PFSK-1 (cell line): ENCODE measurements around the gene CNR1. TPM values are rescaled to one million over a fixed set of nuclear protein-coding genes. Genes with fewer than 3 reads are reported as not detected.

Experiments used
- FOXP2 ChIP-seq: optimal IDR thresholded peaks from 2 replicates; pipeline ENCODE3; 2011; ENCODE audit warnings: borderline replicate concordance, control low read depth, inconsistent platforms; ENCODE audit not compliant: insufficient read depth; ENCODE audit errors: extremely low read length, extremely low read depth
- POLR2AphosphoS5 ChIP-seq: IDR thresholded peaks from 2 replicates; pipeline ENCODE4 v1.6.1; 2012; ENCODE audit warnings: low read depth, mild to moderate bottlenecking, control low read depth, low read length, moderate library complexity
- REST ChIP-seq, 2 experiments: IDR thresholded peaks; 2 replicates each; pipeline versions ENCODE4 v1.6.1 to v1.8.0; 2011 to 2012; ENCODE audit warnings: low read depth in 2 of 2, low read length in 2 of 2, control low read depth in 1 of 2, inconsistent platforms in 1 of 2, mild to moderate bottlenecking in 1 of 2, moderate library complexity in 1 of 2; ENCODE audit not compliant: insufficient read depth in 1 of 2
- SIN3A ChIP-seq: IDR thresholded peaks from 2 replicates; pipeline ENCODE4 v1.6.1; 2012; ENCODE audit warnings: mild to moderate bottlenecking, low read length, moderate library complexity, borderline replicate concordance; ENCODE audit not compliant: insufficient read depth
- TAF1 ChIP-seq: IDR thresholded peaks from 2 replicates; pipeline ENCODE4 v1.6.1; 2012; ENCODE audit warnings: low read length, control low read depth, borderline replicate concordance; ENCODE audit not compliant: insufficient read depth
- polyA plus RNA-seq: library from polyadenylated mRNA; unstranded; fragments of >200 nt; gene quantifications from one replicate; pipeline ENCODE4 v1.2.1, GENCODE V29; 2012; ENCODE audit warnings: low read depth, missing spikeins; ENCODE audit not compliant: insufficient read length

CNR1 gene
- polyA plus RNA-seq, result not detected

DNA sequence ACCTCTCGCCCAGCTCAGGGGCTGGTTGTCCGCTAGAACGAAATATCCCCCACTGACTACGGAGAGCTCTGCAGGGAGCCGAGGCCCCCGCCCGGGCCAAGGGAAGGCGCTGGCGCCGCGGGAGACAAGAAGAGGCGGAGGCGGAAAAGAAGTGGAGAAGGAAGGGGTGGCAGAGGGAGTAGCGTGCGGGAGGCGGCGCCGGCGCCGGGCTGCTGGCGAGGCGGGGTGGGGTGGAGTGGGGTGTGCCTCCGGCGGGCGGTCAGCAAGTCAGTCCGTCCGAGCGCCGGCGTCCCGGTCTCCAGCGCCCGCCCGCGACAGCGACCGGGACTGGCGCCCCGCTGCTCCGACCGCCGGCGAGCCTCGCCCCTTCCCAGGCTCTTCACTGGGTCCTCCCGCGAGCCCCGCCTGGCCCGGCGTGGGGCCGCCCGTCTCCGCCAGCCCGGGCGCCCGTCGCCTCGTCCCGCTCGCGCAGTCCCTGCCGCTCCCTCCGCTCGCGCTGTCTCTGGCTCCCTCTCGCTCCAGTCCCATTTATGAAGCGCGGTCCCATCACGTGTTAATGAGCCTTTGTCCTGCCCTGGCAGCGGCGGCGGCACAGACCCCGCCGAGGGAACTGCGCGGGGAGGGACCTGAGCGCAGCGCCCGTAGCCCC lies at the start of gene CNR1:
Gene CNR1, minus strand, starts transcription at position 504 of the 649 bp plus-strand sequence. CDS start 21,073 bp downstream, outside the sequence.
- TF ChIP-seq REST (IDR thresholded peaks at IDR 0.05; ENCODE audit: insufficient read depth in 1 of 2, low read depth in 2 of 2, low read length in 2 of 2) (no peak), SIN3A (no peak), TAF1 (no peak), POLR2AphosphoS5 (no peak), FOXP2 (no peak)

DNA sequence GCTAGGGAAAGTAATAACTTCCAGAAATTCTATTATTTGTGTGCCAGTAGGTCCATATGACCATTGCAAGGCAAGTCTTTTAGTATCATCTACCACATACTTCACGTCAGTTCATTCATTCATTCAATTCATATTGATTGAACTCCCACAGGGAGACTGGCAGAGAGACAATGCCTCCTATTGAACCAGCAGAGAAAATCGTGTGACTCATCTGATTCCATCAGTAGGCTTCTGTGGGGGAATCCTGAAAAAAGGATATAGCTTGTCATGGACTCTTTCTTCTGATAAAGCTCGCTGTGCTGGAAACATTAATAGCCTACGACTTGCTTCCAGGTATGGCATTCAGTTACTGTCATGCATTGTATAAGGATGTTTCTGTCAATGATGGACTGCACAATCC lies 45.3 kb upstream of the CNR1 start:
- TF ChIP-seq FOXP2, result no peak
- TF ChIP-seq REST (IDR thresholded peaks at IDR 0.05; ENCODE audit: insufficient read depth in 1 of 2, low read depth in 2 of 2, low read length in 2 of 2), result no peak
- TF ChIP-seq POLR2AphosphoS5, result no peak
- TF ChIP-seq SIN3A, result no peak
- no peak for TF ChIP-seq TAF1

- TF ChIP-seq SIN3A (no peak), REST (IDR thresholded peaks at IDR 0.05; ENCODE audit: insufficient read depth in 1 of 2, low read depth in 2 of 2, low read length in 2 of 2) (no peak), FOXP2 (no peak), POLR2AphosphoS5 (no peak)
Observed at GRCh38 chr6:88209301-88209700, 43.2 kb upstream of the CNR1 start.

GRCh38 chr6:88208726-88209125 lies 42.6 kb upstream of the CNR1 start:
- TF ChIP-seq SIN3A, result no peak
- no peak for TF ChIP-seq FOXP2
- no peak for TF ChIP-seq TAF1
- no peak for TF ChIP-seq POLR2AphosphoS5
- TF ChIP-seq REST (IDR thresholded peaks at IDR 0.05; ENCODE audit: insufficient read depth in 1 of 2, low read depth in 2 of 2, low read length in 2 of 2), result no peak
